NCI-H1436 treated with DMSO at 0.1 percent for 48 hours (cell line): Measurements from ENCODE around the gene KIAA0753.

Source experiments
- DNase-seq: peaks from one replicate; lab custom pipeline; 2025; lab: John Stamatoyannopoulos, UW

KIAA0753 gene

GRCh38 chr17:6547336-6547735 is 93.2 kb downstream of the KIAA0753 start:
- no peak for DNase-seq

GRCh38 chr17:6546069-6546718 is 94.3 kb downstream of the KIAA0753 start:
- DNase-seq: no peak

GRCh38 chr17:6545291-6545690 is 95.2 kb downstream of the KIAA0753 start:
- no peak for DNase-seq

- DNase-seq: no peak
These were observed 96.5 kb downstream of the KIAA0753 start for GRCh38 chr17:6544011-6544370.

GRCh38 chr17:6543079-6544010 is 97.2 kb downstream of the KIAA0753 start:
- no peak for DNase-seq

GRCh38 chr17:6542577-6542976 is 97.9 kb downstream of the KIAA0753 start:
- DNase-seq: no peak

- DNase-seq: no peak
These were observed 98.6 kb downstream of the KIAA0753 start for GRCh38 chr17:6541886-6542285.

- DNase-seq: no peak
These were observed 100.6 kb downstream of the KIAA0753 start for GRCh38 chr17:6539871-6540270.

- DNase-seq: no peak
These were observed 103.9 kb downstream of the KIAA0753 start for GRCh38 chr17:6536566-6537065.

GRCh38 chr17:6536053-6536452 is 104.5 kb downstream of the KIAA0753 start:
- DNase-seq: no peak

- no peak for DNase-seq
These were observed 105.5 kb downstream of the KIAA0753 start for GRCh38 chr17:6534846-6535514.

- DNase-seq: no peak
These were observed 108.0 kb downstream of the KIAA0753 start for GRCh38 chr17:6532441-6532885.

GRCh38 chr17:6531575-6531974 is 108.9 kb downstream of the KIAA0753 start:
- DNase-seq: no peak

GRCh38 chr17:6530324-6530920 is 110.1 kb downstream of the KIAA0753 start:
- DNase-seq: no peak

GRCh38 chr17:6528557-6528956 is 112.0 kb downstream of the KIAA0753 start:
- DNase-seq: no peak
